ENCODE data around the gene PIEZO2. TPM values are rescaled to one million over a fixed set of nuclear protein-coding genes. Genes with fewer than 3 reads are reported as not detected.

Gene PIEZO2
- total RNA-seq, 1 donor from 2014 or later, result 134 TPM

DNA sequence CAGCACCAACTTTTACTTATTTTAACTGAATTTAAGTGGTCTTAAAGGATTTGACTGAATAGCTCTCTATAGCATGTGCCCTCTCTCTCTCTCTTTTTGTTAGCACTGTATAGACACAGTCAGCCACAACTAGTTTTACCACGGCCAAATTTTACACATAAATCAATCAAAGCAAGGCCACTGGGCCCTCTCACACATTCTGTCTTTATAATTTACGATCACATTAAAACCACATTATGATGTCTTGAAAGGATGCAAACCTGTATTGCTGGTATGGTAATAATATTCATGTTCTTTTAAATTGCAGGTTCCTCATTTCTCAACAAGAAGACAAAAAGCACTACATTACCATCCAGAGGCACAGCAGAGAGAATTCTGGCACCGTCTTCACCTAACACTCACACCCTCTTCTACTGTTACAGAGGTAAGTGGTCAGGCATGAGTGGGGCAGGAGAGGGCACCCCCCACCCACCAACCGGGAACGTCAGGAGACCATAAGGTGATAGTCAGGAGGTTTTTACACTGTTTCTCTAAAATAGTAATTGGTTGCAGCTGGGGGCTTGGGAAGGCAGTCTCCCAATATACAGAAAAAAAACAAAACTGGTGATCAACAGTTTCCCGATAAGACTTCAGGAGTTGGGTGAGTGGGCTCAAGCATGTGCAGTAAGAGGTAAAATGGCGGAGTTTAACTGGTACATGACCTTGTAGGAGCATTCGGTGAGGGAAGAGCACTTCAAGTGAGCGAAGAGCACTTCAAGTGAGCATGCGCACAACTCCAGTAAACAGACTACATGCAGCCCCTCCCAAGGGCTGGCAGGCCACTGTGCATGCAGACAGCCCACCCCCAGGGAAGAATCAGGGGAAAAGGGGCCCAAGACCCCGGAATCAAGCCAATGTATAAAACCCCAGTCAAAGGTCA lies 296.7 kb downstream of the PIEZO2 start:
- TF ChIP-seq, protein P1, sequence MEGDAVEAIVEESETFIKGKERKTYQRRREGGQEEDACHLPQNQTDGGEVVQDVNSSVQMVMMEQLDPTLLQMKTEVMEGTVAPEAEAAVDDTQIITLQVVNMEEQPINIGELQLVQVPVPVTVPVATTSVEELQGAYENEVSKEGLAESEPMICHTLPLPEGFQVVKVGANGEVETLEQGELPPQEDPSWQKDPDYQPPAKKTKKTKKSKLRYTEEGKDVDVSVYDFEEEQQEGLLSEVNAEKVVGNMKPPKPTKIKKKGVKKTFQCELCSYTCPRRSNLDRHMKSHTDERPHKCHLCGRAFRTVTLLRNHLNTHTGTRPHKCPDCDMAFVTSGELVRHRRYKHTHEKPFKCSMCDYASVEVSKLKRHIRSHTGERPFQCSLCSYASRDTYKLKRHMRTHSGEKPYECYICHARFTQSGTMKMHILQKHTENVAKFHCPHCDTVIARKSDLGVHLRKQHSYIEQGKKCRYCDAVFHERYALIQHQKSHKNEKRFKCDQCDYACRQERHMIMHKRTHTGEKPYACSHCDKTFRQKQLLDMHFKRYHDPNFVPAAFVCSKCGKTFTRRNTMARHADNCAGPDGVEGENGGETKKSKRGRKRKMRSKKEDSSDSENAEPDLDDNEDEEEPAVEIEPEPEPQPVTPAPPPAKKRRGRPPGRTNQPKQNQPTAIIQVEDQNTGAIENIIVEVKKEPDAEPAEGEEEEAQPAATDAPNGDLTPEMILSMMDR (IDR thresholded peaks at IDR 0.05), result no peak
- Mint-ChIP-seq H3K27me3 (ENCODE audit: unreplicated experiment) (no peaks in the 10 kb centered on the region), H3K27ac (ENCODE audit: unreplicated experiment) (peak overlapping the region; percentile 13), H3K9me3 (ENCODE audit: unreplicated experiment) (no peaks in the 10 kb centered on the region), H3K36me3 (ENCODE audit: unreplicated experiment) (peaks cover 34% of the 10 kb centered on the region), H3K4me1 (ENCODE audit: unreplicated experiment) (peaks cover 14% of the 10 kb centered on the region), H3K4me3 (ENCODE audit: unreplicated experiment) (no peak overlapping the region)
- DNase-seq (ENCODE audit: extremely low spot score, unreplicated experiment), result no peak

DNA sequence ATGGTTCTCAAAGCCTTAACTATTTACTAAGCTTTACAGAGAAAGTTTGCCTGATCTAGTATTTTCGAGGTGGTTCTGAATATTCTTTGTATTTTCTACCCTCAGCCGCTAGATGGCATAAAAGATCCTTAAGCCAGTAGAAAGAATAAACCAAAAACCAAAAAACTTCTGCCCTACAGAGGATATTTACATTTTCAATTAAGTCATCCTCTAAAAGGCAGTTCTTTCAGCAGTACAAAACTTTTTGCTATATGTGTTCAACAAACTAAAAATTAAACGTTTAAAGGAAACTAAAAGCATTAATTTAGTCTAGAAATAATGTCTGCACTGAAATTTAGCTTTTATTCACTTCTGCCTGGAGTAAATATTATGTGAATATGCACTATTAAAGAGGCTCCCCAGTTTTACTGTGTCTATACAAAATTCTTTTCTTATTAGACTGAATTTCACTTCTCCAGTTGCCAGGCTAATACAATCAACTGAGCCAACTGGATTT lies 297.5 kb downstream of the PIEZO2 start:
- DNase-seq (ENCODE audit: extremely low spot score, unreplicated experiment), result no peak
- no peak overlapping the region for H3K4me3 Mint-ChIP-seq (ENCODE audit: unreplicated experiment)
- peaks cover 29% of the 10 kb centered on the region for H3K36me3 Mint-ChIP-seq (ENCODE audit: unreplicated experiment)
- no peaks in the 10 kb centered on the region for H3K9me3 Mint-ChIP-seq (ENCODE audit: unreplicated experiment)
- TF ChIP-seq, protein P1 (IDR thresholded peaks at IDR 0.05), result peak; percentile 78
- no peaks in the 10 kb centered on the region for H3K27me3 Mint-ChIP-seq (ENCODE audit: unreplicated experiment)
- H3K27ac Mint-ChIP-seq (ENCODE audit: unreplicated experiment), result peak overlapping the region; percentile 13
- H3K4me1 Mint-ChIP-seq (ENCODE audit: unreplicated experiment), result peaks cover 14% of the 10 kb centered on the region

DNA sequence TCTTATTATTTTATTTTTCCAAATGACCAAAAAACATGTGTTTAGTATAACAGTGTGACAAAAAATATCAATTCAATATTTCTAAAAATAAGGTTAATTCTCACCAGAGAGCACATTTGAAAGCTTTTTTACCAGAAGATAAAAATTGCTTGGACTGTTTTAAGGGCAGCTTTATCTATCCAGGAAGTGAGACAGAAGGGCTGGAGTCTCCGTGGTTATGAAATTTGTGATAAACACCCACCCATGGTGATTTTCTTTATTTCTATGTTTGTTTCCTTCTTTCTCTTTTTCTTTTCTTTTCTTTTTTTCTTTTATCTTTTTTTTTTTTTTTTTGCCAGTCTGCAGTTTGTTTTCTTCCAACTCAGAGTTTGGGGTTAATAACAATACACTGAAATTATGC lies 298.5 kb downstream of the PIEZO2 start:
- Mint-ChIP-seq H3K27ac (ENCODE audit: unreplicated experiment) (no peak overlapping the region), H3K27me3 (ENCODE audit: unreplicated experiment) (no peaks in the 10 kb centered on the region)
- DNase-seq (ENCODE audit: extremely low spot score, unreplicated experiment), result no peak

DNA sequence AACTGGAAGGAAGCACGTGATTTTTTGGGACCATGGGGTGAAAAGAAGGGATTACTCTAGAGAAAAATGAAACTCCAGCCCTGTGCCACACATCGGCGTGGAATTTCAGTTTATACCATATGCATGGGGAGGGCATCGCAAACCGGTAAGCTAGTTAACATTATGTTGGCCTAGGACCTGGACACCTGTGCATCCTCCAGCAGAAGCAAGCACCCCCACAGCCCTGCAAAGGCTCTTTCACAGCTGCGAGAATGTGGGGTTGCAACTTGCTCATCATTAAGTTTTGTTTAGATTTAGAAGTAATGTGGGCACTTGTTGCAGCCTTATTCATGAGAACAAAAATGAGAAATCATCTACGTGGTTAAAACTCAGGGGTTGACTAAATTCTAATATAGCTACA lies 299.2 kb downstream of the PIEZO2 start:
- H3K27me3 Mint-ChIP-seq (ENCODE audit: unreplicated experiment), result no peaks in the 10 kb centered on the region
- no peaks in the 10 kb centered on the region for H3K9me3 Mint-ChIP-seq (ENCODE audit: unreplicated experiment)
- H3K36me3 Mint-ChIP-seq (ENCODE audit: unreplicated experiment), result peaks cover 26% of the 10 kb centered on the region
- H3K4me3 Mint-ChIP-seq (ENCODE audit: unreplicated experiment), result no peak overlapping the region
- H3K4me1 Mint-ChIP-seq (ENCODE audit: unreplicated experiment), result peaks cover 14% of the 10 kb centered on the region
- no peak for DNase-seq (ENCODE audit: extremely low spot score, unreplicated experiment)
- no peak overlapping the region for H3K27ac Mint-ChIP-seq (ENCODE audit: unreplicated experiment)
- TF ChIP-seq, protein P1 (IDR thresholded peaks at IDR 0.05), result no peak

More for the DNA sequence above, 298.5 kb downstream of the PIEZO2 start:
- Mint-ChIP-seq H3K9me3 (ENCODE audit: unreplicated experiment) (no peaks in the 10 kb centered on the region), H3K4me3 (ENCODE audit: unreplicated experiment) (no peak overlapping the region), H3K36me3 (ENCODE audit: unreplicated experiment) (peaks cover 27% of the 10 kb centered on the region), H3K4me1 (ENCODE audit: unreplicated experiment) (peaks cover 14% of the 10 kb centered on the region)
- TF ChIP-seq, protein P1 (IDR thresholded peaks at IDR 0.05), result no peak

DNA sequence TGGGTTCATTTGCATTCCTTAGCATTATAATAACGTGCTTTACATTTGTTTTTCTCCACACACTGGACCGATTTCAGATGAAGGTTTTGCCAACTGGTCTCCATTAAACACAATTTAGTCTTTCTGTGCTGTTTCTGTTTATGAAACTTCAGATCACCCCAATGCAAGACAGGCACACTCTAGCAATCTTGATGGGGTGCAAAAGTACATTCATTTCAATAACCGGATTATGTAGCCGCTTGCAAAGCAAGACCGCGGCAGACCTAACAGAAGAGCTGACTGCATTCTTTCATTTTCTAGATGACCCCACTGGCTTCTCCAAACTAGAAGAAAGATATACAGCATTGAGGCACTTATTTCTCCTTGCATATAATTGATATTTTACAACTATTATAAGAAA lies 301.5 kb downstream of the PIEZO2 start:
- Mint-ChIP-seq H3K27me3 (ENCODE audit: unreplicated experiment) (no peaks in the 10 kb centered on the region), H3K36me3 (ENCODE audit: unreplicated experiment) (peaks cover 16% of the 10 kb centered on the region), H3K4me3 (ENCODE audit: unreplicated experiment) (no peak overlapping the region), H3K9me3 (ENCODE audit: unreplicated experiment) (no peaks in the 10 kb centered on the region), H3K27ac (ENCODE audit: unreplicated experiment) (no peak overlapping the region), H3K4me1 (ENCODE audit: unreplicated experiment) (peaks cover 13% of the 10 kb centered on the region)
- no peak for DNase-seq (ENCODE audit: extremely low spot score, unreplicated experiment)
- TF ChIP-seq, protein P1 (IDR thresholded peaks at IDR 0.05), result no peak
